ENCODE measurements around the gene PLIN4.
A peak's percentile ranks its signal among the peaks of the same experiment; 100 is the strongest.
"Not testable (repeated sequence)": the region's sequence is repeated elsewhere in the genome, so short reads cannot be mapped to it uniquely, and the experiment has no call there.

PLIN4 gene

GRCh38 chr19:4543842-4544647 lies 25.8 kb upstream of the PLIN4 start:
- DNase-seq, result no peak

- DNase-seq, result no peak
These were observed 24.9 kb upstream of the PLIN4 start for GRCh38 chr19:4542896-4543841.

GRCh38 chr19:4541806-4542145 lies 23.5 kb upstream of the PLIN4 start:
- DNase-seq, result not testable (repeated sequence)

- DNase-seq, result no peak
These were observed 23.0 kb upstream of the PLIN4 start for GRCh38 chr19:4541114-4541805.

- no peak for DNase-seq
These were observed 21.7 kb upstream of the PLIN4 start, which contains the start of gene LRG1 for GRCh38 chr19:4539693-4540581. TSS of gene LRG1 (minus strand) at chr19:4540036. CDS start at chr19:4540013, 23 bp downstream.

GRCh38 chr19:4539169-4539692 lies 20.9 kb upstream of the PLIN4 start:
- no peak for DNase-seq

GRCh38 chr19:4538601-4538954 lies 20.3 kb upstream of the PLIN4 start:
- no peak for DNase-seq

GRCh38 chr19:4537953-4538600 lies 19.8 kb upstream of the PLIN4 start:
- no peak for DNase-seq

GRCh38 chr19:4536798-4537197 lies 18.5 kb upstream of the PLIN4 start:
- DNase-seq, result no peak

- no peak for DNase-seq
These were observed 16.8 kb upstream of the PLIN4 start, which contains the start of gene PLIN5 for GRCh38 chr19:4534836-4535658. TSS of gene PLIN5 (minus strand) at chr19:4535224. CDS start at chr19:4534074, 1,150 bp downstream.

GRCh38 chr19:4533835-4534424 lies 15.6 kb upstream of the PLIN4 start:
- no peak for DNase-seq

- DNase-seq, result no peak
These were observed 15.0 kb upstream of the PLIN4 start for GRCh38 chr19:4533334-4533733.

GRCh38 chr19:4531562-4532165 lies 13.4 kb upstream of the PLIN4 start:
- no peak for DNase-seq

- DNase-seq, result no peak
These were observed 11.7 kb upstream of the PLIN4 start for GRCh38 chr19:4529924-4530522.

GRCh38 chr19:4528843-4529242 lies 10.6 kb upstream of the PLIN4 start:
- DNase-seq, result no peak

- not testable (repeated sequence) for DNase-seq
These were observed 9.1 kb upstream of the PLIN4 start for GRCh38 chr19:4527377-4527776.

GRCh38 chr19:4525563-4526002 lies 7.3 kb upstream of the PLIN4 start:
- DNase-seq, result no peak

- DNase-seq, result peak; percentile 61
These were observed 6.7 kb upstream of the PLIN4 start for GRCh38 chr19:4524808-4525562.
